Cardiac muscle cell (in vitro differentiated cells and primary cell): Measurements from ENCODE around the gene CFAP251. TPM values are rescaled to one million over a fixed set of nuclear protein-coding genes. Genes with fewer than 3 reads are reported as not detected.
"Not testable (repeated sequence)": the region's sequence is repeated elsewhere in the genome, so short reads cannot be mapped to it uniquely, and the experiment has no call there.

ENCODE experiments used
- DNase-seq, 2 donors: peaks; one replicate each; pipeline versions ENCODE4 v3.0.0 to v3.0.0-alpha.2; 2010 to 2017; ENCODE audit warnings: low read depth in 1 of 2, low spot score in 1 of 2
- H3K27ac ChIP-seq: fragments of 200-600 bp; sonication (generic); 2 replicates; pipeline ENCODE4 v1.5.1; 2016
- H3K27me3 ChIP-seq: fragments of 200-600 bp; sonication (generic); 2 replicates; pipeline ENCODE4 v1.6.0; 2016; ENCODE audit warnings: control low read depth
- H3K36me3 ChIP-seq: fragments of 200-600 bp; sonication (generic); 2 replicates; pipeline ENCODE4 v1.5.1; 2016; ENCODE audit warnings: control low read depth
- H3K4me1 ChIP-seq: fragments of 200-600 bp; sonication (generic); 2 replicates; pipeline ENCODE4 v1.8.1; 2017; ENCODE audit warnings: low read depth, mild to moderate bottlenecking, mixed run types
- H3K4me3 ChIP-seq: fragments of 200-600 bp; sonication (generic); 2 replicates; pipeline ENCODE4 v1.5.1; 2016; ENCODE audit warnings: mild to moderate bottlenecking
- H3K9me3 ChIP-seq: fragments of 200-600 bp; sonication (generic); 2 replicates; pipeline ENCODE4 v1.5.1; 2017; ENCODE audit warnings: low read depth, mild to moderate bottlenecking, control low read depth
- polyA plus RNA-seq: library from polyadenylated mRNA; unstranded; fragments of >200 nt; fragmentation: Nextera tagmentation; extraction: Ambion mirVana; gene quantifications from 2 replicates; pipeline ENCODE4 v1.2.1, GENCODE V29; 2016
- total RNA-seq: library from RNA; depleted of rRNA; stranded (reverse); fragments of >200 nt; gene quantifications from 2 replicates; pipeline ENCODE4 v1.2.3, GENCODE V29; 2016
- TF ChIP-seq, protein P1 (sequence below): IDR thresholded peaks from 2 replicates; pipeline ENCODE4 v1.5.1; 2012; ENCODE audit warnings: low read depth, mild to moderate bottlenecking, low read length

CFAP251 gene
- total and polyA plus RNA-seq, 2 experiments from 2014 or later, result 1.7 to 3.8 TPM

DNA sequence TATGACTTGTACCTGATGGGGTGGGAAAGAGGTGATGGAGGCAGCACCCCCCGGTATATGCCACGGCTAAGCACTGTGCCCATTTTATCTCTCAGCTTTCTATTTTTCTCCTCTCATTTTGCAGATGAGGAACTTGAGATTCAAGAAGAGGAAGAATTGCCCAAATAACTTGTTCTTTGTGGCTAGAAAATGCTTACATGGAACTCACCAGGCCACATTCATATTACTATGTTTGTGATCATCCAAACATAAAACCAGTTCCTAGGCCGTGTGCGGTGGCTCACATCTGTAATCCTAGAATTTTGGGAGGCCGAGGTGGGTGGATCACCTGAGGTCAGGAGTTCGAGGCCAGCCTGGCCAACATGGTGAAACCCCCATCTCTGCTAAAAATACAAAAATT lies 44.3 kb upstream of the CFAP251 start:
- Histone ChIP-seq H3K27me3 (no peaks in the 10 kb centered on the region), H3K4me3 (no peak overlapping the region), H3K9me3 (no peaks in the 10 kb centered on the region), H3K27ac (no peak overlapping the region), H3K4me1 (no peaks in the 10 kb centered on the region), H3K36me3 (no peaks in the 10 kb centered on the region)
- DNase-seq, result no peak
- TF ChIP-seq, protein P1, sequence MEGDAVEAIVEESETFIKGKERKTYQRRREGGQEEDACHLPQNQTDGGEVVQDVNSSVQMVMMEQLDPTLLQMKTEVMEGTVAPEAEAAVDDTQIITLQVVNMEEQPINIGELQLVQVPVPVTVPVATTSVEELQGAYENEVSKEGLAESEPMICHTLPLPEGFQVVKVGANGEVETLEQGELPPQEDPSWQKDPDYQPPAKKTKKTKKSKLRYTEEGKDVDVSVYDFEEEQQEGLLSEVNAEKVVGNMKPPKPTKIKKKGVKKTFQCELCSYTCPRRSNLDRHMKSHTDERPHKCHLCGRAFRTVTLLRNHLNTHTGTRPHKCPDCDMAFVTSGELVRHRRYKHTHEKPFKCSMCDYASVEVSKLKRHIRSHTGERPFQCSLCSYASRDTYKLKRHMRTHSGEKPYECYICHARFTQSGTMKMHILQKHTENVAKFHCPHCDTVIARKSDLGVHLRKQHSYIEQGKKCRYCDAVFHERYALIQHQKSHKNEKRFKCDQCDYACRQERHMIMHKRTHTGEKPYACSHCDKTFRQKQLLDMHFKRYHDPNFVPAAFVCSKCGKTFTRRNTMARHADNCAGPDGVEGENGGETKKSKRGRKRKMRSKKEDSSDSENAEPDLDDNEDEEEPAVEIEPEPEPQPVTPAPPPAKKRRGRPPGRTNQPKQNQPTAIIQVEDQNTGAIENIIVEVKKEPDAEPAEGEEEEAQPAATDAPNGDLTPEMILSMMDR, result no peak

DNA sequence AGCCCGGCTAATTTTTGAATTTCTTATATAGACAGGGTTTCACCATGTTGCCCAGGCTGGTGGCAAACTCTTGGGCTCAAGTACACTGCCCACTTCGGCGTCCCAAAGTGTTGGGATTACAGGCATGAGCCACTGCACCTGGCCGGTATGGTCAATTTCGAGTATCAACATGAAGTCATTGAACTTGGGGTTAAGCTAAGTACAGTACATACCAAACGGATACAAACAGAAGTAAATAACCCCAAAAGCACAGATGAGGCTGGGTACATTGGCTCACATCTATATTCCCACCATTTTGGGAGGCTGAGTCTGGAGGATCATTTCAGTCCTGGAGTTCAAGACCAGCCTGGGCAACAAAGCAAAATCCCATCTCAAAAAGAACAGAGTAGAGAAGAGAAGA lies 42.8 kb upstream of the CFAP251 start:
- Histone ChIP-seq H3K9me3 (no peaks in the 10 kb centered on the region), H3K27ac (no peak overlapping the region), H3K27me3 (no peaks in the 10 kb centered on the region), H3K4me3 (no peak overlapping the region), H3K4me1 (no peaks in the 10 kb centered on the region), H3K36me3 (no peaks in the 10 kb centered on the region)
- no peak for DNase-seq
- TF ChIP-seq, protein P1, result no peak

DNA sequence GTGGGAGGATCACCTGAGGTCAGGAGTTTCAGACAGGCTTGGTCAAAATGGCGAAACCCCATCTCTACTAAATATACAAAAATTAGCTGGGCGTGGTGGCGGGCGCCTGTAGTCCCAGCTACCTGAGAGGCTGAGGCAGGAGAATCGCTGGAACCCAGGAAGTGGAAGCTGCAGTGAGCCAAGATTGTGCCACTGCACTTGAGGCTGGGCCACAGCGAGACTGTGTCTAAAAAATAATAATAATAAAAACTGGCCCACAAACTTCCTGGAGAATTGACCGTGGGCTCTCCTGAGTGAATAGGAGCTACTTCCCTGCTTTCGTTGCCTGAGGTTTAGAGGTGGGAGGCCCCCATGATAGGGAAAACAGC lies 42.3 kb upstream of the CFAP251 start:
- DNase-seq, H3K27ac ChIP-seq, H3K36me3 ChIP-seq, H3K4me1 ChIP-seq, H3K27me3 ChIP-seq, H3K4me3 ChIP-seq, H3K9me3 ChIP-seq: not testable (repeated sequence)

DNA sequence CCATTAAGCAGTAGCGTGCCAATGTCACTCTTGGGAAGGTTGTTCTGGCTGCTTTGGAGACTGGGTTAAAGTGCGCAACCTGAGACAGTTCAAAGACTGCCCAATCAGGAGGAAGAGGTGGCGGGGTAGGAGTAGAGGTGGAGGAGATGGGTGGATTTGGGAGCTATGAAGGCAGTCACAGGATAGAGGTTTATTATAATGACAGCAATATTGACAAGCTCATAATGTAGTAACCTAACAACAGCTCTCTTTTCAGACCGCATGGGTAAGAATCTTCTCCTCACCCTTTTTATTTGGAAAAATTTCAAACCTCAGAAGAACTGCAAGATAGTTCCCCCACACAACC lies 35.1 kb upstream of the CFAP251 start:
- no peak overlapping the region for H3K4me3 ChIP-seq
- H3K27ac ChIP-seq, result no peak overlapping the region
- no peaks in the 10 kb centered on the region for H3K36me3 ChIP-seq
- TF ChIP-seq, protein P1, result no peak
- no peaks in the 10 kb centered on the region for H3K27me3 ChIP-seq
- peak in 1 of 2 donors; percentile 37 for DNase-seq
- no peaks in the 10 kb centered on the region for H3K4me1 ChIP-seq
- no peaks in the 10 kb centered on the region for H3K9me3 ChIP-seq

DNA sequence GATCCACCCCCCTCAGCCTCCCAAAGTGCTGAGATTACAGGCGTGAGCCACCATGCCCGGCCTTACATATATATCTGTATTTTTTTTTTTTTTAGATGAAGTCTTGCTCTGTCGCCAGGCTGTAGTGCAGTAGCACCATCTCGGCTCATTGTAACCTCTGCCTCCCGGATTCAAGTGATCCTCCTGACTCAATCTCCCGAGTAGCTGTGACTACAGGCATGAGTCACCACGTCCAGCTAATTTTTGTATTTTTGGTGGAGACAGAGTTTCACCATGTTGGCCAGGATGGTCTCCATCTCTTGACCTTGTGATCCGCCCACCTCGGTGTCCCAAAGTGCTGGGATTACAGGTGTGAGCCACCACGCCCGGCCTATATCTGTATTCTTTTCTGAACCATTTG lies 33.3 kb upstream of the CFAP251 start:
- not testable (repeated sequence) for H3K9me3 ChIP-seq, H3K4me3 ChIP-seq, H3K4me1 ChIP-seq, H3K36me3 ChIP-seq, H3K27ac ChIP-seq, H3K27me3 ChIP-seq
- peak in 1 of 2 donors; percentile 20 for DNase-seq

DNA sequence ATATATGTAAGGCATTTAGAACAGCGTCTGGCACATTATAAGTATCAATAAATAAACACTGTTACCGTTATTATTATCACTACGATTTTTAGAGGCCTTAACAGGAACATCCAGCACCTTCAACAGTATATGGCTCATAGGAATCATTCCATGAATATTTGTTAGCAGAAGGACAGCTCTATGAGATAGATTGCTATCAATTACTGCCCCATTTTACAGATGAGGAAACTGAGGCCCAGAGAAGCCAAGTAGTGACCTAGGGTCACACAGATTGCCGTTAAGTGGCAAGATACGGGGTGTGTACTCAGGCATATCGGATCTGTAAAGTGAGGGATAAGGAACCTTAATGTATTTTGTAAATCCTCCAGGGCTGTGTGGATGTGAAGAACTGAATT lies 30.3 kb upstream of the CFAP251 start:
- TF ChIP-seq, protein P1, result no peak
- Histone ChIP-seq H3K9me3 (no peaks in the 10 kb centered on the region), H3K27ac (peak overlapping the region; percentile 82), H3K27me3 (no peaks in the 10 kb centered on the region), H3K4me3 (peak overlapping the region; percentile 43), H3K36me3 (no peaks in the 10 kb centered on the region), H3K4me1 (no peaks in the 10 kb centered on the region)
- DNase-seq, result no peak
